ENCODE data around the gene LRP5.

Gene LRP5

DNA sequence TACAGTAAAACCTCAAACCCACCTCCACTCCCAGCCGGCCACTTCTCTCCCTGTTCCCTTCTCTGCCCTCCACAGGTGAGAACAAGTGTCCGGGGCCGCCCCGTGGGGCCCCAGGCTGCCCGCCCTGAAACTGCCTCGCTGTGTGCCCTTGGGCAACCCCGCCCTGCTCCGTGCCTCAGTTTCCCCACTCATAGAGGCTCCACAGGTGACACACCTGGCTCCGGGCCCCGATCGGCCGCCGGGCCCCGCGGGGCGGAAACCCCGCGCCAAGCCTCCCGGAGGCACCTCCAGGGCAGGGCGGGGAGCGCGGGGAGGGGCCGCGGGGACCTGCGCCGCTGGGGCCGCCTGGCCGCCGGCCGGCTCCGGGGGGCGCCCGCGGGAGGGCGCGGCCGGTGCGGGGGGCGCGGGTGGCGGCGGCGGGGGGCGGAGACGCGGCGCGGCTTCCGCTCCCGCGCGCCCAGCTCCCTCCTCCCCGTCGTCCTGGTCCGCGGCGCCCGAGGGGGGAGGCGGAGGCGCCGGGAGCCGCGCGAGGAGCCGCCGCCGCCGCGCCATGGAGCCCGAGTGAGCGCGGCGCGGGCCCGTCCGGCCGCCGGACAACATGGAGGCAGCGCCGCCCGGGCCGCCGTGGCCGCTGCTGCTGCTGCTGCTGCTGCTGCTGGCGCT, at the start of gene LRP5:
TSS of gene LRP5 (plus strand) at position 475 of the 663 bp plus-strand sequence. CDS start at position 599, 124 bp downstream.
- in situ Hi-C loops (cut with HindIII; ENCODE audit: low sequenced_read_pairs): no loop called here

GRCh38 chr11:68263444-68264035, 48.9 kb upstream of the LRP5 start:
- in situ Hi-C loops (cut with HindIII; ENCODE audit: low sequenced_read_pairs): no loop called here

DNA sequence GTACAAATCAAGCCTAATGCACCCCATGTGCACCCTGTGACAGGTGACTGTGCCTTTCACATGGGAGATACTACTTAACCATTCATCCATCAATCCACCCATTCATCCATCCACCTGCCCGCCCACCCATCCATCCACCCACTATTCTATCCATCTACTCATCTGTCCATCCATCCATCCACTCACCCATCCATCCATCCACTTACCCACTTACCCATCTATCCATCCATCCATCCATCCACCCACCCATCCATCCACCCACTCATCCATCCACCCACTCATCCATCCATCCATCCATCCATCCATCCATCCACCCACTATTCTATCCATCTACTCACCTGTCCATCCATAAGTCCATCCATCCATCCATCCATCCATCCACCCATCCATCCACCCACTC, 48.1 kb upstream of the LRP5 start:
- in situ Hi-C loops (cut with HindIII; ENCODE audit: low sequenced_read_pairs): no loop called here

DNA sequence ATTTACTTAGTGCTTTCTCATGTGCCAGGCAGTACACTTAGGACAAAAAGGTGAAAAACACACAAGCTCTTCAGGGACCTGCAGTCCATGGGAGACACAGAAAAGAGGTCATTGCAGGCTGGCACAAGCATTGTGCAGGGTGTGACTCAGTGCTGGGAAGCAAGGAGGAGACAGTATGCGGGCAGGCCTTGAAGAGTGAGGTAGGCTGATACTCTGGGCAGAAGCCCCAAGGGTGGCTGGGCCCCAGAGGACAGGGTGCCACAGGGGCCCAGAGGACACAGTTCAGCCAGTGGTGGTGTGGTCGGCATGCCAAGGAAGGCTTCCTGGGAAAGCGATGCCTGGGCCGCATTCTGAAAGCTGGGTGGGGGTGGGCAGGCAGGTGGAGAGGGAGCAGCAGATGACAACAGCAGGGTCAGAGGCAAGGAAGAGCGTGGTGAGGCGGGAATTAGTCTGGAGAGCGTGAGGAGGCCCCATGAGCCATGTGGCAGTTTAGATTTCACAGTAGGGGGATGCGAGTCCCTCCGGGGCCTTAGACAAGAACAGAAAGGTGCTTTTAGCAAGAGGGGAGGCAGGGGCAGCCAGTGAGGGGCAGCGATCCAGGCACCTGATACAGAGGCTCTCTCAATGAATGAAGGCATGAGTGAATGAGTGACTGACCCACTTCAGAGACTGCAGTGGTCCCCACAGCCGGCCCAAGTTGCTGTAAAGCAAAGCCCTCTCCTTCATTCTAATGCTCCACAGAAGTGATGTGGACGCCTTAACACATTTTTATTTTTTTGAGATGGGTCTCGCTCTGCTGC, 47.5 kb upstream of the LRP5 start:
- in situ Hi-C loops (cut with HindIII; ENCODE audit: low sequenced_read_pairs): no loop called here

DNA sequence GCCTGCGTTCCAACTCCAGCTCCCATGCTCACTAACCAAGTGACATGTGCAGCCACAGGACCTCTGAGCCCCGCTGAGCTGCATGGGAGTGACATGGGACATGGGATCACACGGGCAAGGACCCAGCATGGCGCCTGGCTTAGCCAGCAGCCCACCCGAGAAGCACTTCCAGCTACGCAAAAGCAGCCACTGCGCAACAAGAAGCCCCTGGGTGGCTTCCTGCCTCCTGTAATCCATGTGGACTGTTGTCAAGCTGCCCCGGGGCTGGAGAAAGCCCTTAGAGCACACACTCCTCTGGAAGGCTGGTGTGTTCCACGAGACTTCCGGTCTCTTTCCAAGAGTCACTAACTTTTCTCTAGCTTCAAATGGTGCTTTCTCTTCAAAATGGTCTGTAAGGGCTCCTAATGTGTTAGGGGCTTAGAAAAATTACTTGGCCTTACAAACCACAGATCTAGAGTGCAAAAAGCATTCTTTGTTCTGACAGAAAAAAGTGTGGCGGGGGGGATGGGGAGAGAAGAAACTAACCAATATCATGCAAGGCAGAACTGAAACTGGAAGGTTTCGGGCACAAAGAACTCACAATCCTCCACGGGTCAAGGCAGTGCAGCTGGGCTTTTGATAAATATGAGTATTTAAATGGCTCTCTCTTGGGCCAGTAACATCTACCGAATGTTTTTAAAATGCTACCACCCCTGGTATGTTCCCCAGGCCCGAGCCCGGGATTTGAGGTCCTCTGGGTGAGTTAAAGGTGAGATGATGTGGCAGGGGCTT, 46.1 kb upstream of the LRP5 start:
- in situ Hi-C loops (cut with HindIII; ENCODE audit: low sequenced_read_pairs): no loop called here

DNA sequence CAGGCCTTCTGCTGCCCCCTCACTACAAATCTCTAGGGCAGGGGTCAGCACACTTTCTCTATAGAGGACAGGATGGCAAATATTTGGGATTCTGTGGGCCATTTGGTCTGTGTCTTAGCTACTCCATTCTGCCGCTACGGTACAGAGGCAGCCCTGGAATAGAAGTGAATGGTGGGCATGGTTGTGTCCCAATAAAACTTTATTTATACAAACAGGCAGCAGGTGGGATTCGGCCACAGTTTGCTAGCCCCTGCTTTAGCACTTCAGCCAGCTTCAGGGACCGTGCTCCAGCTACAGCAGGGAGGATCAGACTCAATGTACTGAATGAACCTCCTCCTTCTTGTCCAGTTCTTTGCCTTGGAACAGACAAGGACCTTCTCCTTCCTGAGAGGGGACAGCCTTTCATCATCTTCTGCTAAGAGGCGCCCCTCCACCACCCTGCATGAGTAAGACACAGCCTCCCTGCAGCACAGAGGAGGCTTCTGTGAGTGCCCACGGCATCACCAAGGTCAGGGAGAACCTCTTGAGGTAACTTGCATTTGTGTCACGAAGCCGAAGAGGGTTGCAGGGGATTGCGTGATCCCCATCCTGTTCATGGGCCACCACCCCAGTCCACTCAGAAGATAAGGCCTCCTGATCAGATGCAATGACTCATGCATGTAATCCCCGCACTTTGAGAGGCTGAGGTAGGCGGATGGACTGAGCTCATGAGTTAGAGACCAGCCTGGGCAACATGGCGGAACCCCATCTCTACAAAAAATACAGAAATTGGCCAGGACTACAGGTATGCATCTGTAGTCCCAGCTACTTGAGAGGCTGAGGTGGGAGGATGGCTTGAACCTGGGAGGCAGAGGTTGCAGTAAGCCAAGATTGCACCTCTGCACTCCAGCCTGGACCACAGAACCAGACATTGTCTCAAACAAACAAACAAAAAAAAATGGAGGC, 45.2 kb upstream of the LRP5 start:
- in situ Hi-C loops (cut with HindIII; ENCODE audit: low sequenced_read_pairs): no loop called here

DNA sequence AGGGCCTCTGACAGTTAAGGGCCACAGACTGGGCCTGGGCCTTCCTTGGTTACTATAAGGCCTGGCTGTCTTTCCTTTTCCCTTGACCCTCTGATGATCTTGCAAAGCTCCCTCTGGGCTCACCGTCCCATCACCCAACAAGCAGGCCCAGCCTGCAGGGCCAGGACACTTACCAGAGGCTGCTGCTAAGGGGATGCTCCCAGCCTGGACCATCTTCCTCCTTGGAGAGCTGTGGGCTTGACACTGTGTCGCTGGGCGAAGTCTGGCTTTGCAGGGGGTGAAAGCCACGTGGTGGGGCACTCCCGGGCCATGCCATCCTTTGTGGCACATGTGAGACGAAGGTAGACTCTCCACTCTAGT, 44.5 kb upstream of the LRP5 start:
- in situ Hi-C loops (cut with HindIII; ENCODE audit: low sequenced_read_pairs): no loop called here

DNA sequence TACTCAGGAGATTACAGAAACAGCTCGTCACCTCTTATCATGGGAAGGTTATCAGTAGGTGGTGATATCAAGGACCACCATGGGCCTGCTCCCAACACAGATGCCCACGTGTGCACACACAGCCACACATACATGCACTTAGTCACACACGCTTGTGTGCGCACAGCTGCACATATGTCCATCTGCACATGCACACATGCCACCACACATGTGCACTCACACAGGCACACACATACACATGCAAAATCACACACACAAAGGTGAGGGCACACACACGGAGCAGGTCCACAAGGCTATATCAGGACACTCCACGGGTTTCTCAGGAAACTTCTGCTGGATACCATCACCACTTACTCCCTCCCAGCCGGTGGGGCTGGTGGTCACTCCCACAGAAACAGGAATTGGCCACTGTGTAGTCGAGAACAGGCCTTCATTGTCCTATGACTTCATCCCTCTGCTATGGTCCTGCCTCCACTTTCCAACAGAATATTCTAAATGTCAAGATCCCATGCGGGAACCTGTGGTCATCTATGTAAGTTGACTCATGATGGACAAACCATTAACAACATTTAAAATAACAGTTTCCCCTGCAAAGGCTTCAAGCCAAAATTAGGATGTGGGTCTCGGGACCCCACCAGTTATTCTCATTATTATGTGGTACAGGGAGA, 42.8 kb upstream of the LRP5 start:
- in situ Hi-C loops (cut with HindIII; ENCODE audit: low sequenced_read_pairs): no loop called here

DNA sequence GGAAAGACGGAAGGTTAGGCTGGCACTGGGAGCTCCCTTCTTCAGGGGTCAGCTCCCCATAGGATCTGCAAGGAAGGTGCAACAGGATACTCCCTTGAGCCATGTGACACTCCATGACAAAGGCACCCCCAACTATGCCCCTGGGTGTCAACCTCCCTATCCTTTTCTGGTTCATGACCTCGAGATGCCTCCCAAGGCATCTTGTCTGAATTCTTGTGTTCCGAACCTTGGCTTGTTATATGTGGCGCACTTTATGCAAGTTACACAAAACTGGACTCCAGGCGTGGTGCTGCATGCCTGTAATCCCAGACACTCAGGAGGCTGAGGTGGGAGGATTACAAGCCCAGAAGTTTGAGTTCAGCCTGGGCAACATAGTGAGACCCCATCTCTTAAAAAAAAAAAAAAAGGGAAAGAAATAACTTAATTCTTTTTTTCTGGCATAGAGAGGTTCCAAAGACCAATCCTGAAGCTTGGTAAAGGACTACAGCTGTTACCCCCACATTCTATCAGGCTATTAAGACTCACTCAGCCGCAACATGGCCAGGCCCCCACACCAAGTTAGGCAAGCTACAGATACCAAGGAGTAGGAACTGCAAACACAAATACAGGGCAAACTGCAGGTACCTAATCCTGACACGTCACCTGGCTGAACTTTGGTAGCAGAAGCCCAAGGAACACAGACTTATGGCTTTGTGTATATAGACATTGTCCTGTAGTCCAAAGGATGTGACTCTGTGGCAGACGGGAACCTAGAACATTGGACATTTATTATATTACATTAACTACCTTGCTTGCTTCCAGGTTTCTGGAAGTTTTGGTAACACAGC, 42.0 kb upstream of the LRP5 start:
- in situ Hi-C loops (cut with HindIII; ENCODE audit: low sequenced_read_pairs): no loop called here

DNA sequence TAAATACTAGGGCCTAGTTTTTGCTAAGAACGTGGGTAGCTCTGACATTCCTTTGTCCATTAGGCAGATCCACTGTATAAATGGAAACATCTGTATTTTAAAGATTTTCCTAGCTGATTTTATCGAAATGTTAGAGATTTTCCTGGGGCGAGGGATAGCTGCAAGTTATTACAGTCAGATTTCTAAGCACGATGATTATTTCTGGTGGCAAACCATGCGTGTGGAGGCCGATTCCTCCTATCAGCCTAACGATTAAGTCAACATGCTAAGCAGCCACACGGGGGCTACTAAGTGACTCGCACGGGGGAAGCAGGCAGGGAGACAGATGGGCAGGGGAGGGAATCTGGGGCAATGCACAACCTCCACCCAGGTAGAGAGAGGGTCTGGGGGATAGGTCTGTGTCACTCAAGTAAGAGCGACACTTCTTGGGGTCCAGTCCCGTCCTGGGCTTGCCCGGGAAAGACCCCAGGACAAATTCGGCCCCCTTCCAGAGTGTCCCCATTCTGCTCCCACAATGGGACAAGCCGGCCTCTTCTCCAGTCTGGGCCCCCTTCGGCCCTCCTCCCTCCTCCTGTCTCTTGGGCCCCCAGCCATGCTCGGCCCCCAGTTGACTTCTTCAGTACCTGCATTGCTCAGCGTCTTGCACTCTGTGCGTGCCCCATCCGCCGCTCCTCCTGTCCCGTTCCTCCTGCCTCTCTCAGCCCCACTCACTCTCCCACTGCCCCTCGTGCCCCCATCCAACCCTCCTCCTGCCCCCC, 41.2 kb upstream of the LRP5 start:
- in situ Hi-C loops (cut with HindIII; ENCODE audit: low sequenced_read_pairs): no loop called here

DNA sequence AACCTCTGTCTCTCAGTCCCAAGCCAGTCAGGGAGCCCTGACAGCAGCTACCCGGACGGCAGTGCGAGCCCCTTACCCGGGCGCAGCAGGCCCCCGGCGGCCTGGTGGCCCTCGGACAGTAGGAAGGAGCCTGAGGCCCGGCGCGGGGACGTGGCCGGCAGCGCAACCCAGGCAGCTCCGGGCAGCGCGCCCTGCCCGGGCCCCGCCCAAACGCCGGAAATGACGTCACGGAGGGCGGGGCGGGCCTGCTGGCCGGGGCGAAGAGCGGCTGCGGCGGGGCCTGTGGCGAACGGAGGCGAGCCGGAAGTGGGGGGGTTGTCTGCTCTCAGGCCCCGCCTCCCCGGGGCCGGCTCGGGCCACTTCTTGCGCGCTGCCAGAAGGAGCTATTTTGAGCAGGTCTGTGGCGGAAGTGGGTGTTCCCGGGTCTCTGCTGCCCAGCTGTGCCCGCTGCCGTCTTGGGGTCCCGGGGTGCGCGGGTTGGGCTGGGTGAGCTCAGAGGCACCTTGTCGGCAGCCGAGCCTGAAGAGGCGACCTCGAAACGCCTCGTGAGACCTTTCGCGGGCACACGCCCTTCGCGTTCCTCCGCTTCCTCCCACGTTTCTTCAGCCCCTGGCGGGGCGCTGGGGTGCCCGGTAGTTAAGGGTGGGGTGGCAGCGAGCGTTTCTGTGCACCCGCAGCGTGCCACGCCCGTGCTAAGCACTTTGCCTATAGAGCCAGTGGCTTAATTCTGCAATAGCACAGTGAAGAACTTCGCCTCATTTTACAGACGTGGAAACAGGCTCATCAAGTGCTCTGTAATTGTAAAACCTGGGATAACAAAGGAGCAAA, 40.4 kb upstream of the LRP5 start, which contains the start of gene C11orf24:
TSS of gene C11orf24 (minus strand) at position 193 of the 828 bp plus-strand sequence. CDS start 8,206 bp downstream, outside the sequence.
- in situ Hi-C loops (cut with HindIII; ENCODE audit: low sequenced_read_pairs): no loop called here

DNA sequence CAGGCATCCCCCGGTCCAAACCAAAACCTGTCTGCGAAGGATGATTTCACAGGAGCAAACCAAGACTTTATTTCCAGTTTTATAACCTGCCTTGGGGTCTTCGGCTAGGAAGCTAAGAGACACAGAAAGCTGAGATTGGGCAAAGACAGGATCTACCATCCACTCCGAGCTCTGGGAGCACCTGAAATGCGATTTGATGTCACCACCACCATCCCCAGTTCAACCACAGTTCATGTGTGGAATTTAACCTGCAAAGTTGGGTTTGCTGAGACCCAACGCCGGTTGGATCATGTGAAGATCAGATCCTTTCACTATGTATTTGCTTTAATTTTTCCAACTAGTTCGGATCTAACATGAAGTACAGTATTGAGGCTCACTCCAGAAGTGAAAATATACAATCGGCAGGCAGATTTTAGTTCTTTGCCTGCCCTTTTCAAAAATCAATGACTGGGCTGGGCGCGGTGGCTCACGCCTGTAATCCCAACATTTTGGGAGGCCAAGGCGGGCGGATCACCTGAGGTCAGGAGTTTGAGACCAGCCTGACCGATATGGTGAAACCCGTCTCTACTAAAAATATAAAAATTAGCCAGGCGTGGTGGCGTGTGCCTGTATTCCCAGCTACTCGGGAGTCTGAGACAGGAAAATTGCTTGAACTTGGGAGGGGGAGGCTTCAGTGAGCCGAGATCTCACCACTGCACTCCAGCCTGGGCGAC, 39.2 kb upstream of the LRP5 start:
- in situ Hi-C loops (cut with HindIII; ENCODE audit: low sequenced_read_pairs): no loop called here

- in situ Hi-C loops (cut with HindIII; ENCODE audit: low sequenced_read_pairs): no loop called here
Measured at GRCh38 chr11:68274306-68274705, 38.1 kb upstream of the LRP5 start.

DNA sequence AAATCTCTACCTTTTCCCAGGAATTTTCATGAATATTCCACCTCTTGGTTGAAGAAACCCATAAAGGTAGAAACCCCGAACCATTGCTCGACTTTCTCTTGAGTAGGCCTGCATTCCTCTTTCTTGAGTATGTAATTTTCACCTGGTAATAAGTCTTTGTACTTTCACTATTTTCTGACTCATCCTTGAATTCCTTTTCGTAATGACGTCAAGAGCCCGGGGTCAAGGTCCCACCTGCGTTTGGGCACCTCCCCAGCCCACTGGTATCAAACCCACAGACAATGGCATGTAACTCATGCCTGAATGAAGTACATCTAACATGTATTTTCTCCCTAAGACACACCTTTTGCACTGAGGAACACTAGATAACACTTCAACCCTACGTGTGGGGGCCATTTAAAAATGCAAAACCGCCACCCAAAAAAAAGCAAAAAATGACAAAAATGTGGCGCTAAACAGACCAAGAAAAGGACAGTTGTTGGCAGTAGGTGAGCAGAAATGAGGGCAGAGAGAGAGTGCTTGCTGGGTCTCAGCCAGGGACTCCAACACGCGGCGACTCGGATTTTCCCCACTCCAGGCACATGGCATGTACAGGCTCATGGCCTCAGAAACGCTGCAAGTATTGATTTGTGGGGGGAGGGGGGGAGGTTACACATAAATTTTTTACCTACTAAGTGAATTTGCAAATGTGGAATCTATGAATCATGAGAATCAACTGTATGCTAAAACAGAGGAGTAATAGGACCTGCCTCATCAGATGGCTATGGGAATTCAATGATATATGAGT, 36.5 kb upstream of the LRP5 start:
- in situ Hi-C loops (cut with HindIII; ENCODE audit: low sequenced_read_pairs): no loop called here

- in situ Hi-C loops (cut with HindIII; ENCODE audit: low sequenced_read_pairs): no loop called here
Measured at GRCh38 chr11:68276861-68277260, 35.5 kb upstream of the LRP5 start.

GRCh38 chr11:68279676-68280075, 32.7 kb upstream of the LRP5 start:
- in situ Hi-C loops (cut with HindIII; ENCODE audit: low sequenced_read_pairs): no loop called here

Measured in DLD1 (cell line).